A172 (cell line): Measurements from ENCODE around the gene ADCY6. TPM values are rescaled to one million over a fixed set of nuclear protein-coding genes. Genes with fewer than 3 reads are reported as not detected.
A peak's percentile ranks its signal among the peaks of the same experiment; 100 is the strongest.
"Not testable (repeated sequence)": the region's sequence is repeated elsewhere in the genome, so short reads cannot be mapped to it uniquely, and the experiment has no call there.

Source experiments
- DNase-seq: peaks from one replicate; pipeline ENCODE4 v3.0.0-alpha.2; 2015; ENCODE audit warnings: low spot score
- total RNA-seq: library from RNA; depleted of rRNA; stranded (reverse); fragments of >200 nt; shearing (Covaris generic); gene quantifications from 2 replicates; pipeline ENCODE4 v1.2.3, GENCODE V29; 2014; rRNA removed

Gene ADCY6
- total RNA-seq, 1 experiment from 2014 or later: 13.1 TPM

DNA sequence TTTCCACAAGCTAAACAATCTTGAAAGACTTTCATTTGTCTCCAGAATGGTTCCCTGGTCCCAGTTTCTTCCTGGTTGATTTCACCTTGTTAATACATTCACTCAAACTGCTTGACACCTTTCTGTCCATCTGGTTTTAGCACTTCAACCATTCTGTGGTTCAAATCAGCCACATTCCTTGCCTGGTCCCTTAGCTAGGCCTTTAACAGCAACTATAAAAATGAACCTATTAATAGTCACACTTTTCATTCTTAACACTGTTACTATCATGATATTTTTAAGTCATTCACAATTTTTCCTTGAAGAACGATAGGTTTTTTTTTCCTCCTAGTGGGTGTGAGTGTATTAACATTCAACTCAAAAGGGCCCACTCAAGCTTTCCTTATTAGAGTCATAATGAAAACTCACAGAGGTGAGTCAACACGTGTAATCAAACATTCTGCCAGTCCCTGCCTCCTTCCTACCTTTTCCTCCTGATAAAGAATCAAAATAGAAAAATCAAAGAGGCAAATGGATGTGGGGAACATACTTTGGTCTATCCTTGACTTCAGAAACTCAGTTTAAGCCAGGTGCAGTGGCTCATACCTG lies 38.0 kb downstream of the ADCY6 start:
- no peak for DNase-seq

DNA sequence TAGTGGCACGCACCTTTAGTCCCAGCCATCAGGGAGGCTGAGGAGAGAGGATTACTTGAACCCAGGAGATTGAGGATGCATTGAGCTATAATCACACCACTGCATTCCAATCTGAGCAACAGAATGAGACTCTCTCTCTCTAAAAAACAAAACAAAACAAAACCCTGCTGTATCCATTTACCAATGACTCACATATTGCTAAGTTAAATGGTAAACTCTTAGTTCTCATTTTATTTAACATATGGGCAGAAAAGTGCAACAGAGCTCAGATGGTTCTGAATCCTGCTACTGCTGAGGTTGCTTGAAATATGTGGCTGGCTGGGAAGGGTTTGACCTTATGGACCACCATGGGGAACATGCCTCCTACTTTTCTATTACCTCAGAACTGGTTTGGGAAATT lies 38.7 kb downstream of the ADCY6 start:
- DNase-seq: no peak

DNA sequence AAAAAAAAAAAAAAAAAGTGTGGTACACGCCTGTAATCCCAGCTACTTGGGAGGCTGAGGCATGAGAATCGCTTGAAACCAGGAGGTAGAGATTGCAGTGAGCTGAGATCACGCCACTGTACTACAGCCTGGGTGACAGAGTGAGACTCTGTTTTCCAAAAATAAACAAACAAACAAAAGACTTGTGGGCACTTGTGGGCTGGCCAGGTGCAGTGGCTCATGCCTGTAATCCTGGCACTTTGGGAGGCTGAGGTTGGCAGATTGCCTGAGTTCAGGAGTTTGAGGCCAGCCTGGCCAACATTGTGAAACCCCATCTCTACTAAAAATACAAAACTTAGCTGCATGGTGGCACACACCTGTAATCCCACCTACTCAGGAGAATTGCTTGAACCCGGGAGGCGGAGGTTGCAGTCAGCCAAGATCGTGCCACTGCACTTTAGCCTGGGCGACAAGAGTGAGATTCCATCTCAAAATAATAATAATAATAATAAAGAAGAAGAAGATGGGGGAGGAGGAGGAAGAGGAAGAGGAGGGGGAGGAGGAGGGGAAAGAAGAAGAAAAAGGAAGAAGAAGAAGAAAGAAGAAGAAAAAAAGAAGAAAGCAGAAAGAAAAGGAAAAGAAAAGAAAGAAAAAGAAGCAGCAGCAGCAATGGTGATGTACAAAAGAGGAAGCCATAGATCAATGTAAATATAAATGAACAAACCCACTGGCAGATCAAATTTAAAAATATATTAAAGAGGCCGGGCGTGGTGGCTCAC lies 44.5 kb downstream of the ADCY6 start:
- DNase-seq: no peak

DNA sequence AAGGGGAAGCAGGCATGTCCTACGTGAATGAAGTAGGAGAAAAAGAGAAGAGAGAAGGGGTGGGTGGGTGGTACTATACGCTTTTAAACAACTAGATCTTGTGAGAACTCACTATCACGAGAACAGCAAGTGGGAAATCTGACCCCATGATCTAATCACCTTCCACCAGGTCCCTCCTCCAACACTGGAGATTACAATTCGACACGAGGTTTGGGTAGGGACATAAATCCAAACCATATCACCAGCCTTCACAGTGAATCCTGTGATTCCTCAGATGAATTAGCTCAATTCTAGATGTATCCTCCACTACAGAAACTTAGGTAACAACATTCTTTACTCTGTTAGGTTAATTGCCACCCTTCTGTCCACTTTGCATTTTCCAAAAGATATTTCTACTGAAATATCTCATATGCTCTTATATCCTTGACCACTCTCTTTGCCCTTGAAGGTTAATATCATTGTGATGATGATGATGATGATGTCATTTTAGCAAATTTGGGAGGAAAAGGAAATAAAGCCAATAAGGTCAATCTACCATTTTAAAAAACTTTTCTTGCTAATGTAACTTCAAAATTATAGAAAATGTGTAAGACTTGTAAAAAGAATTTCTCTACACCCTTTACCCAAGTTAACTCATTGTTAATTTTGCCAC lies 49.1 kb downstream of the ADCY6 start:
- DNase-seq: no peak

DNA sequence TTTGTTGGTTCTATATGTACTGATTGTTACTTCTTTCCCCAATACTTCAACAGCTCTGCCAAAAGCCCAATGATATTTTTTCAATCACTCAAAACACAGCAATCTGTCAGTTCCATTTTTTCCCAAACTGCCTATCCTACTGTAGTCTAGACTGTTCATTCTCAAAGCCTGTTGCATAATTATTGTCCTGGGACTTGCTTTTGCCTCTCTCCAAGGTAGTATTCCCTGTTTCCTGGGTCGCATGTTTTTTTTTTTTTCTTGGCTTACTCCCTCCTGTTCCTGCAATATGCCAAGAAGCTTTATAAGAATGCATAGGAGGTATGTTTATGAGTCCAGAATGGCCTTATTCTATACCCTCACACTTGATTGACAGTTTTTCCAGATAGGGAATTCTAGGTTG lies 52.4 kb downstream of the ADCY6 start:
- no peak for DNase-seq

DNA sequence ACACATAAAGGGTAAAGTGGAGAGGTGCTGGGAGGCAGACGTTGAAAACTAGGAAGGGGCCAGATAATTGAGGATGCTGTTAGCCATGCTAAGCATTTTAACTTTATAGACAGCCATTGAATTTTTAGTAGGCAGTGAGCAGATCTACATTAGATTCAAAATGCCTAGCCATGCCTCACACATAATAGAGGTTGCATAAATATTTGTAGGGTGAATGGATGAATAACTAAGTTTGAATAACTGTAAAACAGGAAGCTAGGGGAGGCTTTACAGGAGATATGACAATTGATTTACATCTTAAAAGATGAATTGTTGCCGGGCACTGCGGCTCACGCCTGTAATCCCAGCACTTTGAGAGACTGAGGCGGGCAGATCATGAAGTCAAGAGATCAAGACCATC lies 60.1 kb downstream of the ADCY6 start:
- no peak for DNase-seq

DNA sequence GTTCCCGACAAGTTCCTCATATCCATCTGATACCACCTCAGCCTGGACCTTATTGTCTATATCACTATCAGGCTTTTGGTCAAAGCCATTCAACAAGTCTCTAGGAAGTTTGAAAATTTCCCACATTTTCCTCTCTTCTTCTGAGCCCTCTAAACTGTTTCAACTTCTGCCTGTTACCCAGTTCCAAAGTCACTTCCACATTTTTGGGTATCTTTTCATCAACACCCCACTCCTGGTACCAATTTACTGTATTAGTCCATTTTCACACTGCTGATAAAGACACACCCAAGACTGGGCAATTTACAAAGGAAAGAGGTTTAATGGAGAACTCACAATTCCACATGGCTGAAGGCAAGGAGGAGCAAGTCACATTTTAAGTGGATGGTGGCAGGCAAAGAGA lies 68.2 kb downstream of the ADCY6 start:
- DNase-seq: not testable (repeated sequence)

DNA sequence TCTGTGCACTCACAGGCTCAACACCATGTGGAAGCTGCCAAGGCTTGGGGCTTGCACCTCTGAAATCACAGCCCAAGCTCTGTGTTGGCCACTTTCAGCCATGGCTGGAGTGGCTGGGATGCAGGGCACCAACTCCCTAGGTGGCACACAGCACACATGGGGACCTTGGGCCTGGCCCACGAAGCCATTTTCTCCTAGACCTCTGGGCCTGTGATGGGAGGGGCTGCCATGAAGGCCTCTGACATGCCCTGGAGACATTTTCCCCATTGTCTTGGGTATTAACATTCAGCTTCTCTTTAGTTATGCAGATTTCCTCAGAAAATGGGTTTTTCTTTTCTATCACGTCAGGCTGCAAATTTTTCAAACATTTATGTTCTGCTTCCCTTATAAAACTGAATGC lies 68.7 kb downstream of the ADCY6 start:
- DNase-seq: not testable (repeated sequence)

DNA sequence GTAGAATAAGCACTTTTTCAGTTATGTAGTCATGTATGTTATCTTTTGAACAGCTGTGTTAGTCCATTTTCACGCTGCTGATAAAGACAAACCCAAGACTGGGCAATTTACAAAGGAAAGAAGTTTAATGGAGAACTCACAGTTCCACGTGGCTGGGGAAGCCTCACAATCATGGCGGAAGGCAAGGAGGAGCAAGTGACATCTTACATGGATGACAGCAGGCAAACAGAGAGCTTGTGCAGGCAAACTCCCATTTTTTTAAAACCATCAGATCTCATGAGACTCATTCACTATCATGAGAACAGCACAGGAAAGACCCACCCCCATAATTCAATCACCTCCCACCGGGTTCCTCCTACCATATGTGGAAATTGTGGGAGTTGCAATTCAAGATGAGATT lies 69.9 kb downstream of the ADCY6 start:
- not testable (repeated sequence) for DNase-seq

DNA sequence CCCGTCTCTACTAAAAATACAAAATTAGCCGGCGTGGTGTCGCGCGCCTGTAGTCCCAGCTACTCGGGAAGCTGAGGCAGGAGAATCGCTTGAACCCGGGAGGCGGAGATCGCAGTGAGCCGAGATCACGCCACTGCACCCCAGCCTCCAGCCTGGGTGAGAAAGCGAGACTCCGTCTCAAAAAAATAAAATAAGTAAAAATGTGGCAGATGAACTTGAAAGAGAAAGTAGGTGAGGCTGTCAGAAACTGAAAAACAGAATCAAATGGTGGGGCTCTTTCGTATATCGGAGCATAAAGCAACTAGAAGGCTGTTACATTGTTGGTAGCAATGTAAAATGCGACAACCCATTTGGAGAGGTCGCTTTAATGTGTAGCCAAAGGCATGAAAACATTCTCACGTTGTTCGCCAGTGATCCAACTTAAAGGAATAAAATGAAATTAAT lies 71.6 kb downstream of the ADCY6 start:
- DNase-seq: no peak

DNA sequence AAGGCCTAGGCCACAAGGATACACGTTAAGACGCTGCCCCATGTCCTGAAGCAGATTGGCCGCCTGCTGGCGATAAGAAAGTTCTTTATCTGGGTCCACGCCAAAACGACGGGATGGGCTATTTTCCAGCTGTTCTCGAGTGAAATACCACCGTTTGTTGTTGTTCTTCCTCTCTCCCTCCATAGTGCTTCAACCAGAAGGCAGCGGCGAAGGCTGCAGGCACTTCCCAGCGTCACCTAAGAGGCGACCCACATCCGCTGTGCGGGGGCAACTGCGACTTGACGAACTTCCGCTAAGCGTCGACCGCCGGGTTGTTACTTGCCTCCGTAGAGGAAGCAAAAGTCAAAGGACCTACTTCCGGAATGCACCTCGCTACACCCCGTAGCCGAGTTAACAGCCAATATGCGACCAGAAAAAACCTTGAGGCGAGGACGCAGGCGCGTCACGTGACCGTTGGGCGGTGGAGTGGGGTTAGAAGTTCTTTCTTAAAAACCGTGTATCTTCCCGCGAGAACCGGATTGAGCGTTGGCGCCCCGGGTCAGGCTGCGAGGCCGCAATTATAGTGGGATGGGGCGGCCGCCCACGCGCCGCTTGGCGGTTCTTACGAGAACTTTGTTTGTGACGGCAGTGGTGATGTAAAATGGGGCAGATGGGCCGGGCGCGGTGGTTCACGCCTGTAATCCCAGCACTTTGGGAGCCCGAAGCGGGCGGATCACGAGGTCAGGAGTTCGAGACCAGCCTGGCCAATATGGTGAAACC lies 72.2 kb downstream of the ADCY6 start, which contains the start of gene CCNT1:
TSS of gene CCNT1 (minus strand) at position 215 of the 759 bp plus-strand sequence. CDS start at position 183, 32 bp downstream.
- peak; percentile 99 for DNase-seq

Other genes with a start within 250 kb of the ADCY6 start
- gene LALBA, start 219.0 kb downstream of the ADCY6 start, total RNA-seq: not detected in 2 replicates
- gene KANSL2, start 106.9 kb downstream of the ADCY6 start, total RNA-seq: 49.3 and 51.3 TPM in 2 replicates
- 23.4 and 24.4 TPM in 2 replicates for gene CCNT1, start 72.4 kb downstream of the ADCY6 start, total RNA-seq
- gene CACNB3, start 29.4 kb upstream of the ADCY6 start, total RNA-seq: 11.7 and 20.4 TPM in 2 replicates
- 105 and 114 TPM in 2 replicates for gene DDX23, start 63.1 kb upstream of the ADCY6 start, total RNA-seq
- 0.12 and 0.24 TPM in 2 replicates for gene RND1, start 76.8 kb upstream of the ADCY6 start, total RNA-seq
- gene FKBP11, start 136.4 kb upstream of the ADCY6 start, total RNA-seq: 2.8 and 3.3 TPM in 2 replicates
- 51.9 and 78.9 TPM in 2 replicates for gene ARF3, start 168.4 kb upstream of the ADCY6 start, total RNA-seq
- 0.36 and 1.5 TPM in 2 replicates for gene WNT10B, start 182.6 kb upstream of the ADCY6 start, total RNA-seq
- not detected in 2 replicates for gene WNT1, start 189.2 kb upstream of the ADCY6 start, total RNA-seq
- 0.03 and 0.19 TPM in 2 replicates for gene DDN, start 210.3 kb upstream of the ADCY6 start, total RNA-seq
- gene PRKAG1, start 229.7 kb upstream of the ADCY6 start, total RNA-seq: 71.9 and 98.1 TPM in 2 replicates